Activated CD4-positive, alpha-beta T cell treated with anti-CD3 and anti-CD28 coated beads, Interleukin-2, Interleukin-4, amounts not matched to agents 100 ng/mL and 50 ng/mL, durations not matched to agents 16 hours and 8 hours (primary cell): Measurements from ENCODE around the gene KIFC1.
"Not testable (repeated sequence)": the region's sequence is repeated elsewhere in the genome, so short reads cannot be mapped to it uniquely, and the experiment has no call there.

Experiments
- DNase-seq: peaks from one replicate; pipeline ENCODE4 v3.0.0-alpha.2; 2020; ENCODE audit warnings: low spot score

The KIFC1 gene

GRCh38 chr6:33391278-33391921, at the start of gene KIFC1:
KIFC1 (plus strand) TSS chr6:33391823; CDS start chr6:33391986, 163 bp downstream.
- DNase-seq = peak; percentile 100

GRCh38 chr6:33343606-33343952, 48.0 kb upstream of the KIFC1 start:
- not testable (repeated sequence) for DNase-seq

- DNase-seq = peak; percentile 48
Observed at GRCh38 chr6:33343953-33344611, 47.5 kb upstream of the KIFC1 start.

- DNase-seq = peak; percentile 83
Observed at GRCh38 chr6:33344701-33345697, 46.6 kb upstream of the KIFC1 start.

GRCh38 chr6:33346972-33347371, 44.7 kb upstream of the KIFC1 start:
- not testable (repeated sequence) for DNase-seq

GRCh38 chr6:33347816-33348215, 43.8 kb upstream of the KIFC1 start:
- DNase-seq = no peak

- not testable (repeated sequence) for DNase-seq
Observed at GRCh38 chr6:33355860-33356259, 35.8 kb upstream of the KIFC1 start.

- no peak for DNase-seq
Observed at GRCh38 chr6:33356295-33356694, 35.3 kb upstream of the KIFC1 start.

- DNase-seq = not testable (repeated sequence)
Observed at GRCh38 chr6:33357160-33357871, 34.3 kb upstream of the KIFC1 start.

GRCh38 chr6:33359331-33359730, 32.3 kb upstream of the KIFC1 start:
- no peak for DNase-seq

GRCh38 chr6:33363486-33363885, 28.1 kb upstream of the KIFC1 start:
- not testable (repeated sequence) for DNase-seq

GRCh38 chr6:33364475-33365205, 27.0 kb upstream of the KIFC1 start:
- DNase-seq = not testable (repeated sequence)

- DNase-seq = not testable (repeated sequence)
Observed at GRCh38 chr6:33365206-33365971, 26.2 kb upstream of the KIFC1 start.

GRCh38 chr6:33367009-33367714, 24.5 kb upstream of the KIFC1 start:
- no peak for DNase-seq

- DNase-seq = not testable (repeated sequence)
Observed at GRCh38 chr6:33367715-33368025, 24.0 kb upstream of the KIFC1 start.

- not testable (repeated sequence) for DNase-seq
Observed at GRCh38 chr6:33371901-33372300, 19.7 kb upstream of the KIFC1 start.

GRCh38 chr6:33372526-33373123, 19.0 kb upstream of the KIFC1 start:
- DNase-seq = no peak

- no peak for DNase-seq
Observed at GRCh38 chr6:33373960-33374910, 17.4 kb upstream of the KIFC1 start.
